Osteocyte (in vitro differentiated cells): ENCODE results near the gene TTYH3. TPM values are rescaled to one million over a fixed set of nuclear protein-coding genes. Genes with fewer than 3 reads are reported as not detected.

Experiments
- DNase-seq: peaks from one replicate; pipeline ENCODE4 v3.0.0; 2021; ENCODE audit warnings: mixed read lengths; ENCODE audit not compliant: unreplicated experiment; ENCODE audit errors: extremely low spot score
- H3K27ac Mint-ChIP-seq: one replicate; pipeline ENCODE4 v1.8.0; 2021; ENCODE audit warnings: mild to moderate bottlenecking, mixed read lengths; ENCODE audit not compliant: unreplicated experiment
- H3K27me3 Mint-ChIP-seq: one replicate; pipeline ENCODE4 v1.8.0; 2021; ENCODE audit warnings: mixed read lengths; ENCODE audit not compliant: unreplicated experiment
- H3K36me3 Mint-ChIP-seq: one replicate; pipeline ENCODE4 v1.8.0; 2021; ENCODE audit warnings: mixed read lengths; ENCODE audit not compliant: unreplicated experiment
- H3K4me1 Mint-ChIP-seq: one replicate; pipeline ENCODE4 v1.8.0; 2021; ENCODE audit warnings: mixed read lengths; ENCODE audit not compliant: unreplicated experiment
- H3K4me3 Mint-ChIP-seq: one replicate; pipeline ENCODE4 v1.8.0; 2021; ENCODE audit warnings: mild to moderate bottlenecking, moderate library complexity, mixed read lengths; ENCODE audit not compliant: unreplicated experiment
- H3K9me3 Mint-ChIP-seq: one replicate; pipeline ENCODE4 v1.8.0; 2021; ENCODE audit warnings: mixed read lengths; ENCODE audit not compliant: unreplicated experiment
- CTCF ChIP-seq: fragments of 200-600 bp; sonication (generic); IDR thresholded peaks from 2 replicates; pipeline ENCODE4 v1.5.0; 2021; ENCODE audit warnings: antibody characterized with exemption, mild to moderate bottlenecking, moderate library complexity
- total RNA-seq: library from RNA; stranded (reverse); gene quantifications from 2 replicates; pipeline ENCODE4 v1.2.1, GENCODE V29; 2021

The TTYH3 gene
- total RNA-seq, 1 donor from 2014 or later: 376 TPM

- Mint-ChIP-seq H3K36me3 (peaks cover 2% of the 10 kb centered on the region), H3K27me3 (no peaks in the 10 kb centered on the region), H3K4me3 (peak overlapping the region; percentile 94), H3K27ac (peak overlapping the region; percentile 97), H3K9me3 (no peaks in the 10 kb centered on the region), H3K4me1 (peaks cover 59% of the 10 kb centered on the region)
- peak; percentile 92 for DNase-seq
- TF ChIP-seq CTCF: no peak
Observed at GRCh38 chr7:2632733-2633537, 1.1 kb downstream of the TTYH3 start.

GRCh38 chr7:2633538-2634266, 1.9 kb downstream of the TTYH3 start:
- TF ChIP-seq CTCF: no peak
- peak overlapping the region; percentile 97 for H3K27ac Mint-ChIP-seq
- no peaks in the 10 kb centered on the region for H3K27me3 Mint-ChIP-seq
- peak overlapping the region; percentile 94 for H3K4me3 Mint-ChIP-seq
- peaks cover 2% of the 10 kb centered on the region for H3K36me3 Mint-ChIP-seq
- H3K4me1 Mint-ChIP-seq: peaks cover 65% of the 10 kb centered on the region
- DNase-seq: peak; percentile 91
- H3K9me3 Mint-ChIP-seq: no peaks in the 10 kb centered on the region

GRCh38 chr7:2634267-2635145, 2.7 kb downstream of the TTYH3 start:
- Mint-ChIP-seq H3K27ac (peak overlapping the region; percentile 97), H3K36me3 (peaks cover 2% of the 10 kb centered on the region), H3K4me1 (peaks cover 72% of the 10 kb centered on the region), H3K4me3 (peak overlapping the region; percentile 94), H3K9me3 (no peaks in the 10 kb centered on the region), H3K27me3 (no peaks in the 10 kb centered on the region)
- no peak for TF ChIP-seq CTCF
- no peak for DNase-seq

- Mint-ChIP-seq H3K9me3 (no peaks in the 10 kb centered on the region), H3K4me1 (peaks cover 72% of the 10 kb centered on the region), H3K27me3 (no peaks in the 10 kb centered on the region), H3K4me3 (peak overlapping the region; percentile 94), H3K36me3 (peaks cover 2% of the 10 kb centered on the region), H3K27ac (peak overlapping the region; percentile 54)
- no peak for TF ChIP-seq CTCF
- no peak for DNase-seq
Observed at GRCh38 chr7:2635148-2635668, 3.4 kb downstream of the TTYH3 start.
